Neuronal stem cell (in vitro differentiated cells): ENCODE measurements around the gene COQ5.

Experiments
- DNase-seq: peaks from one replicate; pipeline ENCODE4 v3.0.0-alpha.2; 2013; ENCODE audit warnings: low spot score
- H2AFZ ChIP-seq: one replicate; pipeline ENCODE4 v1.6.1; 2013; ENCODE audit warnings: mild to moderate bottlenecking, low read length, inconsistent platforms
- H2AK5ac ChIP-seq: 2 replicates; pipeline ENCODE4 v1.6.1; 2013; ENCODE audit warnings: low read depth, mild to moderate bottlenecking, inconsistent platforms, low read length, moderate library complexity, mixed read lengths
- H2BK120ac ChIP-seq: 2 replicates; pipeline ENCODE4 v1.6.1; 2013; ENCODE audit warnings: low read depth, mild to moderate bottlenecking, inconsistent platforms, low read length, moderate library complexity, mixed read lengths
- H2BK12ac ChIP-seq: one replicate; pipeline ENCODE4 v1.6.1; 2013; ENCODE audit warnings: low read length, inconsistent platforms
- H2BK15ac ChIP-seq: 2 replicates; pipeline ENCODE4 v1.6.1; 2013; ENCODE audit warnings: mild to moderate bottlenecking, low read length, inconsistent platforms, mixed read lengths
- H2BK5ac ChIP-seq: one replicate; pipeline ENCODE4 v1.6.1; 2013; ENCODE audit warnings: inconsistent platforms, mild to moderate bottlenecking, low read length, moderate library complexity
- H3K14ac ChIP-seq: one replicate; pipeline ENCODE4 v1.6.1; 2013; ENCODE audit warnings: low read length, inconsistent platforms
- H3K18ac ChIP-seq: 2 replicates; pipeline ENCODE4 v1.6.1; 2013; ENCODE audit warnings: low read length, inconsistent platforms
- H3K23ac ChIP-seq: 2 replicates; pipeline ENCODE4 v1.6.1; 2013; ENCODE audit warnings: low read depth, mild to moderate bottlenecking, mixed read lengths, low read length, inconsistent platforms; ENCODE audit not compliant: poor library complexity
- H3K27ac ChIP-seq: replicated peaks from 3 replicates; pipeline ENCODE4 v1.5.1; 2013; ENCODE audit warnings: low read length, inconsistent platforms
- H3K27me3 ChIP-seq, 3 experiments: 2 replicates each; pipeline ENCODE4 v1.6.1; 2013; ENCODE audit warnings: low read length in 3 of 3, mild to moderate bottlenecking in 2 of 3, inconsistent platforms in 1 of 3, low read depth in 1 of 3, mixed read lengths in 1 of 3, moderate library complexity in 1 of 3; ENCODE audit not compliant: control insufficient read depth in 3 of 3, insufficient read depth in 3 of 3
- H3K36me3 ChIP-seq, 2 donors: replicated peaks in 1 of 2; 2 replicates each; pipeline ENCODE4 v1.6.1; 2013; ENCODE audit warnings: low read length in 2 of 2; ENCODE audit not compliant: control insufficient read depth in 2 of 2, insufficient read depth in 2 of 2
- H3K4ac ChIP-seq: 2 replicates; pipeline ENCODE4 v1.6.1; 2013; ENCODE audit warnings: inconsistent platforms, mild to moderate bottlenecking, low read length, moderate library complexity
- H3K4me1 ChIP-seq, 2 donors: 1 replicate in 1 of 2; 2 replicates in 1 of 2; pipeline ENCODE4 v1.6.1; 2013; ENCODE audit warnings: low read length in 2 of 2, low read depth in 1 of 2; ENCODE audit not compliant: control insufficient read depth in 2 of 2, insufficient read depth in 1 of 2
- H3K4me2 ChIP-seq: one replicate; pipeline ENCODE4 v1.6.1; 2013; ENCODE audit warnings: mild to moderate bottlenecking, low read length, inconsistent platforms; ENCODE audit not compliant: insufficient read depth, poor library complexity, severe bottlenecking
- H3K4me3 ChIP-seq, 2 donors: 2 replicates each; pipeline ENCODE4 v1.5.1; 2013; ENCODE audit warnings: low read length in 2 of 2, mild to moderate bottlenecking in 2 of 2, inconsistent platforms in 1 of 2, moderate library complexity in 1 of 2
- H3K79me1 ChIP-seq: one replicate; pipeline ENCODE4 v1.6.1; 2013; ENCODE audit warnings: low read depth, mild to moderate bottlenecking, inconsistent platforms, low read length, moderate library complexity
- H3K9ac ChIP-seq: one replicate; pipeline ENCODE4 v1.6.1; 2013; ENCODE audit warnings: mild to moderate bottlenecking, low read depth, low read length, inconsistent platforms; ENCODE audit not compliant: poor library complexity
- H3K9me3 ChIP-seq, 2 donors: replicated peaks in 1 of 2; 2 replicates each; pipeline versions ENCODE3 to v1.6.1; 2013; ENCODE audit warnings: low read length in 2 of 2, mild to moderate bottlenecking in 2 of 2, inconsistent platforms in 1 of 2, low read depth in 1 of 2, mixed read lengths in 1 of 2, moderate library complexity in 1 of 2; ENCODE audit not compliant: control insufficient read depth in 2 of 2, insufficient read depth in 1 of 2
- H4K8ac ChIP-seq: one replicate; pipeline ENCODE4 v1.6.1; 2013; ENCODE audit warnings: low read depth, mild to moderate bottlenecking, inconsistent platforms, low read length, moderate library complexity
- H4K91ac ChIP-seq: one replicate; pipeline ENCODE4 v1.6.1; 2013; ENCODE audit warnings: low read length, low read depth, mild to moderate bottlenecking, inconsistent platforms; ENCODE audit not compliant: poor library complexity
- WGBS, 2 donors: extraction: QIAGEN DNeasy Blood & Tissue Kit; methylation state at CpG; one replicate each; pipeline ENCODE4 v1.1.7; 2013; ENCODE audit warnings: missing lambda C conversion rate in 2 of 2, mixed read lengths in 1 of 2; ENCODE audit not compliant: insufficient read length in 2 of 2, insufficient replicate concordance in 1 of 2; ENCODE audit errors: extremely low coverage in 2 of 2; 5-methylcytosine and 5-hydroxymethylcytosine counted together

The COQ5 gene

GRCh38 chr12:120514002-120514401, 15.0 kb downstream of the COQ5 start:
- H3K9ac ChIP-seq = no peak overlapping the region
- DNase-seq = no peak
- no peak overlapping the region for H3K4me3 ChIP-seq
- no peak overlapping the region for H3K18ac ChIP-seq
- H4K8ac ChIP-seq = no peak overlapping the region
- H3K4me2 ChIP-seq = no peak overlapping the region
- no peaks in the 10 kb centered on the region for H3K9me3 ChIP-seq
- no peak overlapping the region for H3K23ac ChIP-seq
- no peak overlapping the region for H2BK12ac ChIP-seq
- no peak overlapping the region for H3K27ac ChIP-seq
- H3K79me1 ChIP-seq = no peaks in the 10 kb centered on the region
- H2BK120ac ChIP-seq = no peak overlapping the region
- no peak overlapping the region for H3K4ac ChIP-seq
- peaks cover 11 to 75% of the 10 kb centered on the region in 2 donors for H3K36me3 ChIP-seq
- no peak overlapping the region for H4K91ac ChIP-seq
- no peaks in the 10 kb centered on the region for H3K4me1 ChIP-seq
- H2BK5ac ChIP-seq = no peak overlapping the region
- no peak overlapping the region for H2AFZ ChIP-seq
- WGBS, 2 donors = no CpG with 5 or more reads among the region's 7 CpGs
- H2BK15ac ChIP-seq = no peak overlapping the region
- H3K27me3 ChIP-seq = no peaks in the 10 kb centered on the region
- H3K14ac ChIP-seq = no peak overlapping the region
- H2AK5ac ChIP-seq = no peak overlapping the region

DNA sequence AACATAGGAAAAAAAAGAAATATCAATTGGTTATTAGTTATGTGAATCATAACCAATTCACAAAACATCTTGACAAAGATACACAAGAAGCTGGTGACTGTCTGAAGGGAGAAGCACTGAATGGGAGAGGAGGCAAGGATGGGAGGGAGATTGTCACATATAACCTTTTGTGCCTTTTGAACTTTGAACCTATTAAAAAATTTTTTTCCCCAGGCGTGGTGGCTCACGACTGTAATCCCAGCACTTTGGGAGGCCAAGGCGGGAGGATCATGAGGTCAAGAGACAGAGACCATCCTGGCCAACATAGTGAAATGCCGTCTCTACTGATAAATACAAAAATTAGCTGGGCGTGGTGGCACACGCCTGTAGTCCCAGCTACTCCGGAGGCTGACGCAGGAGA, 20.4 kb downstream of the COQ5 start:
- no peak overlapping the region for H2AK5ac ChIP-seq
- no peak overlapping the region for H2BK15ac ChIP-seq
- H2BK12ac ChIP-seq = no peak overlapping the region
- H3K36me3 ChIP-seq = peaks cover 14 to 74% of the 10 kb centered on the region in 2 donors
- H3K14ac ChIP-seq = no peak overlapping the region
- no peak overlapping the region for H3K27ac ChIP-seq
- no peak overlapping the region for H2BK5ac ChIP-seq
- no peak overlapping the region for H3K23ac ChIP-seq
- no CpG with 5 or more reads among the region's 8 CpGs for WGBS, 2 donors
- no peak overlapping the region for H3K18ac ChIP-seq
- no peak overlapping the region for H2BK120ac ChIP-seq
- no peaks in the 10 kb centered on the region for H3K79me1 ChIP-seq
- H2AFZ ChIP-seq = no peak overlapping the region
- no peak overlapping the region for H3K4me3 ChIP-seq
- H3K9me3 ChIP-seq = no peaks in the 10 kb centered on the region
- H3K9ac ChIP-seq = no peak overlapping the region
- no peak overlapping the region for H4K8ac ChIP-seq
- DNase-seq = no peak
- H3K4ac ChIP-seq = no peak overlapping the region
- H3K27me3 ChIP-seq = no peaks in the 10 kb centered on the region
- no peak overlapping the region for H3K4me2 ChIP-seq
- H3K4me1 ChIP-seq = no peaks in the 10 kb centered on the region
- H4K91ac ChIP-seq = no peak overlapping the region

DNA sequence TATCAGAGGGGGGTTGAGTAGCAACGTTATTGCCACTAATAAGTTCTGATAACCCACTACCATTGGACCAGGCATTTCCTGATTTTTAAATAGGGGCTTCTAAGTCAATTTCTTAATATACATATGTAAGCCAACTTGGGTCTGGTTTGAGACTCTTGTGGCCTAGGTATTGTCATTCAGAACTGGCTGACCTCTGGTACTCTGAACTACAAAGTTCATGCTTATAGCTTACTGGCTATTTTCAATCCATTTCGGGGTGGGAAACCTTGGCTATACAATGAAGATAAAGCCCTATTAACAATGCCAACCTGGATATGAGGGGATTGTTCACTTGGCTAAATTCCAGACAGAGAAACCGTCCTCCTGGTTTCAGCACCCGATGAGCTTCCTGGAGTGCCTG, 24.4 kb downstream of the COQ5 start:
- Histone ChIP-seq H3K79me1 (no peaks in the 10 kb centered on the region), H3K36me3 (peaks cover 19 to 82% of the 10 kb centered on the region in 2 donors)
- no CpG with 5 or more reads among the region's 4 CpGs for WGBS, 2 donors

GRCh38 chr12:120500581-120500980, 28.4 kb downstream of the COQ5 start:
- Histone ChIP-seq H4K8ac (no peak overlapping the region), H3K4me1 (peaks cover 3 to 5% of the 10 kb centered on the region in 2 donors), H2AK5ac (no peak overlapping the region), H3K27ac (no peak overlapping the region), H3K4me3 (no peak overlapping the region), H4K91ac (no peak overlapping the region), H3K14ac (no peak overlapping the region), H2AFZ (no peak overlapping the region), H3K9me3 (no peaks in the 10 kb centered on the region), H3K4ac (no peak overlapping the region), H2BK5ac (no peak overlapping the region), H3K18ac (no peak overlapping the region), H3K27me3 (no peaks in the 10 kb centered on the region), H3K79me1 (no peaks in the 10 kb centered on the region), H2BK120ac (no peak overlapping the region), H2BK15ac (no peak overlapping the region), H2BK12ac (no peak overlapping the region), H3K36me3 (peaks cover 16 to 81% of the 10 kb centered on the region in 2 donors), H3K9ac (no peak overlapping the region), H3K4me2 (no peak overlapping the region), H3K23ac (no peak overlapping the region)
- no peak for DNase-seq
- no CpG with 5 or more reads among the region's 1 CpG for WGBS, 2 donors

More for the DNA sequence above, 24.4 kb downstream of the COQ5 start:
- no peak overlapping the region for H3K4me2 ChIP-seq
- no peaks in the 10 kb centered on the region for H3K9me3 ChIP-seq
- H3K4me3 ChIP-seq = no peak overlapping the region
- no peak overlapping the region for H3K18ac ChIP-seq
- H4K91ac ChIP-seq = no peak overlapping the region
- H3K27ac ChIP-seq = no peak overlapping the region
- H2AK5ac ChIP-seq = no peak overlapping the region
- no peak overlapping the region for H2AFZ ChIP-seq
- H3K4ac ChIP-seq = no peak overlapping the region
- H2BK15ac ChIP-seq = no peak overlapping the region
- H3K14ac ChIP-seq = no peak overlapping the region
- H2BK5ac ChIP-seq = no peak overlapping the region
- H3K9ac ChIP-seq = no peak overlapping the region
- H3K27me3 ChIP-seq = no peaks in the 10 kb centered on the region
- no peak overlapping the region for H3K23ac ChIP-seq
- no peak for DNase-seq
- H3K4me1 ChIP-seq = no peaks in the 10 kb centered on the region
- no peak overlapping the region for H2BK120ac ChIP-seq
- H4K8ac ChIP-seq = no peak overlapping the region
- no peak overlapping the region for H2BK12ac ChIP-seq
